ES-I3 (cell line): Measurements from ENCODE around the gene TBC1D8.
"Not testable (repeated sequence)": the region's sequence is repeated elsewhere in the genome, so short reads cannot be mapped to it uniquely, and the experiment has no call there.

ENCODE experiments used
- H3K36me3 ChIP-seq: 2 replicates; pipeline ENCODE4 v1.6.1; 2013; ENCODE audit warnings: mild to moderate bottlenecking, low read length, control low read depth, moderate library complexity; ENCODE audit not compliant: insufficient read depth
- H3K4me1 ChIP-seq: 2 replicates; pipeline ENCODE4 v1.6.1; 2013; ENCODE audit warnings: mild to moderate bottlenecking, control low read depth, low read length; ENCODE audit not compliant: insufficient read depth
- H3K9ac ChIP-seq: 2 replicates; pipeline ENCODE4 v1.6.1; 2013; ENCODE audit warnings: low read depth, mild to moderate bottlenecking, low read length, moderate library complexity
- H3K9me3 ChIP-seq: 2 replicates; pipeline ENCODE4 v1.6.1; 2013; ENCODE audit warnings: mild to moderate bottlenecking, low read length, moderate library complexity; ENCODE audit not compliant: control insufficient read depth, insufficient read depth

Gene TBC1D8

DNA sequence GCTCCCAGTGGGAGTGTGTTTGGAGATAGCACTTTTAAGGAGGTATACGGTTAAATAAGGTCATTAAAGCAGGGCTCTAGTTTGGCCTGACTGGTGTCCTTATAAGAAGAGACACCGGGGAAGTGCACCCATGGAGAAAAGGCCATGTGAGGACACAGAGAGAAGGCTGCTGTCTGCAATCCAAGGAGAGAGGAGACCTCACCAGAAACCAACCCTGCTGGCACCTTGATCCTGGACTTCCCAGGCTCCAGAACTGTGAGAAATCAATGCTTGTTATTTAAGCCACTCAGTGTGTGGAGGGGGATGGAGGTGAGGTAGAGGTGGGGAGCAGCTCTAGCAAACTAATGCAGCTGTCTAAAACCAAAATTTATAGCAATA lies 87.1 kb downstream of the TBC1D8 start:
- Histone ChIP-seq H3K9me3 (no peaks in the 10 kb centered on the region), H3K36me3 (no peaks in the 10 kb centered on the region), H3K4me1 (no peaks in the 10 kb centered on the region), H3K9ac (no peak overlapping the region)

- no peaks in the 10 kb centered on the region for H3K4me1 ChIP-seq
- H3K36me3 ChIP-seq: no peaks in the 10 kb centered on the region
- H3K9ac ChIP-seq: no peak overlapping the region
- H3K9me3 ChIP-seq: no peaks in the 10 kb centered on the region
These were observed 87.6 kb downstream of the TBC1D8 start for GRCh38 chr2:101063352-101064124.

GRCh38 chr2:101058386-101058785 lies 92.8 kb downstream of the TBC1D8 start:
- no peak overlapping the region for H3K9ac ChIP-seq
- H3K9me3 ChIP-seq: no peaks in the 10 kb centered on the region
- no peaks in the 10 kb centered on the region for H3K4me1 ChIP-seq
- H3K36me3 ChIP-seq: no peaks in the 10 kb centered on the region

DNA sequence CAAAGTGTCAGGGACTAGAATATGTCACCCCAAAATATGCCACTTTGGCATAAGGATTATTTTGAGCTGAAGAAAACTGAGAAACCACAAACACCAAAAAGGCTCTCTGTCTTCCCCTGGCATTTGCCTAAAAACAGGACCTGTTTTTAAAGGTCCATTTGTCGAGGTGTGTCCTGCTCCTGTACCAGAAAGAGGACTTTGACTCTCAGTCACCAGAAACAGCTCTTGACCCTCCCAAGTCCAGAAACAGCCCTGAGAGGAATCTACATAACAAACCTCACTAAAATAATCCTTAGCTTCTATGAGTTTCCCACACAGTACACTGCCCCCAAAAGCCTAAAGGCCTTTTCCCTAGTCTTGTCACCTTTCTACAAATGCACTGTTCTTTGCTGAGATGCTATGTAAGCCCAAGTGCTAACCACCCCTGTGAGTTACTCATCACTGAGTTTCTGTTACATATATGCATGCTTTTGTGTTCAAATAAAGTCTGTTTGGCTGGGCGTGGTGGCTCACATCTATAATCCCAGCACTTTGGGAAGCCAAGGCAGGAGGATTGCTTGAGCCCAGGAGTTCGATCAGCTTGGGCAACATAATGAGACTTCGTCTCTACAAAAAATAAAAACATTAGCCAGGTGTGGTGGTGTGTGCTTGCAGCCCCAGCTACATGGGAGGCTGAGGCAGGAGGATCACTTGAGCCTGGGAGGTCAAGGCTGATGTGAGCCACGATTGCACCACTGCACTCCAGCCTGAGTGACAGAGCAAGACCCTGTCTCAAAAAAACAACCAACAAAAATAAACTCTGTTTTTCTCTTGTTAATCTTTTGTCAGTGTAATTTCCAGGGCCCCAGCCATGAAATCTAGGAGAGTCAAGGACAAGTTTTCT lies 93.9 kb downstream of the TBC1D8 start:
- H3K9me3 ChIP-seq: no peaks in the 10 kb centered on the region
- no peaks in the 10 kb centered on the region for H3K4me1 ChIP-seq
- H3K36me3 ChIP-seq: no peaks in the 10 kb centered on the region
- H3K9ac ChIP-seq: no peak overlapping the region

DNA sequence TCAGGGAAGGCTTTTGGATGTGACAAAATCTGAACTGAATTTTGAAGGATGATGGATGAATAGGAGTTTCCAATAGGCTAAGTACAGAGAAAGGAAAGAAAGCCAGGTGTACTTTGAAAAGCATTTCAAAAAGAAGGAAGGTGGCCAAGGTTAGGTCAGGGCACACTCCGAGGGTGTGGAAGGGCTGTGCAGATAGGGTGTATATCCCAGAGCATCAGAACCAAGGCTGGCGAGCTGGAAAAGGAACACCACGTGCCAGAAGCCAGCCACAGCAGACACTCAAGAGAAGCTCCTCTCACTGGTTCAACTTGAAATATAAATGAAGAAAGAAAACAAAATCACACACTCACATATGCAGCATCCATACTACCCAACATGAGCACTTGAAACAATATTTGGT lies 98.1 kb downstream of the TBC1D8 start:
- Histone ChIP-seq H3K36me3 (peaks cover 5% of the 10 kb centered on the region; the same call in 1 of the 2 replicates), H3K9ac (no peak overlapping the region), H3K9me3 (no peaks in the 10 kb centered on the region), H3K4me1 (no peaks in the 10 kb centered on the region)

DNA sequence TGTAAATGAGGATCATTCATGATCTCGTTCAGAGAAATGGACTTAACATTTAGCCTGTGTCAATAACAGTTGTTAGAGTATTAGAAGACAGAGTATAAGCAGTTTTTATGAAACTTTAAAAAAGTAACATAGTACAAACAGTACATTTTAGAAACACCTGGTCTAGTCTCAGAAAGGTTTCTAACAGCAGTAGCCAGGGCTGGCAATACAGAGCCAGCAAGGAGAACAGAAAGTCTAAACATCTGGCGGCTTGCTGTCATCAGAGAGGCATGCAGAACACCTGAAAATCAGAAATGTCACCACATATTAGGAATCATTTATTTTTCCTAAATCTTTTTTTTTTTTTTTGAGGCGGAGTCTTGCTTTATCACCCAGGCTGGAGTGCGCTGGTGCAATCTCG lies 99.0 kb downstream of the TBC1D8 start:
- no peaks in the 10 kb centered on the region for H3K9me3 ChIP-seq
- peaks cover 5% of the 10 kb centered on the region; the same call in 1 of the 2 replicates for H3K36me3 ChIP-seq
- no peak overlapping the region for H3K9ac ChIP-seq
- H3K4me1 ChIP-seq: no peaks in the 10 kb centered on the region

GRCh38 chr2:101050886-101051285 lies 100.3 kb downstream of the TBC1D8 start:
- not testable (repeated sequence) for H3K36me3 ChIP-seq, H3K9ac ChIP-seq, H3K4me1 ChIP-seq, H3K9me3 ChIP-seq

GRCh38 chr2:101048756-101049155 lies 102.4 kb downstream of the TBC1D8 start:
- H3K36me3 ChIP-seq: peaks cover 5% of the 10 kb centered on the region; the same call in 1 of the 2 replicates
- no peaks in the 10 kb centered on the region for H3K4me1 ChIP-seq
- H3K9me3 ChIP-seq: no peaks in the 10 kb centered on the region
- no peak overlapping the region for H3K9ac ChIP-seq

DNA sequence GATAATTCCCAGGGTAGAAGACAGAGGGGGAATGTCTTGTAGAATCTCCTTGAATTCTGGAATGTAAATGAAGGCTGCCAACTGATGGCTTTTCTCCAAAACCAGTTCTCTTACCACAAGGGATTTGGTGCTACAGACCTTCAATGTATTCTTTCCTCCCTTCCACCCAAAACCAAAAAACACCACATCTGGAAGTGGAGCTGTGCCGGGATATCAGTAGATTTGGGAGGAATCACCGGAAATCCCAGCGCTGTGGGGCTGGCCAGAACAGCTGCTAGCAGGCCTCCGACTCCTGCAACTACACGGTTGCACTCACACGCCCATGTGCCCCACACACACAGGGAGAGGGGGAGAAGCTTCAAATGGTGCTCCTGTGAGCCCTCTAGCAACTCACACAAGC lies 103.4 kb downstream of the TBC1D8 start:
- H3K9ac ChIP-seq: no peak overlapping the region
- H3K36me3 ChIP-seq: peaks cover 5% of the 10 kb centered on the region; the same call in 1 of the 2 replicates
- H3K4me1 ChIP-seq: no peaks in the 10 kb centered on the region
- no peaks in the 10 kb centered on the region for H3K9me3 ChIP-seq

DNA sequence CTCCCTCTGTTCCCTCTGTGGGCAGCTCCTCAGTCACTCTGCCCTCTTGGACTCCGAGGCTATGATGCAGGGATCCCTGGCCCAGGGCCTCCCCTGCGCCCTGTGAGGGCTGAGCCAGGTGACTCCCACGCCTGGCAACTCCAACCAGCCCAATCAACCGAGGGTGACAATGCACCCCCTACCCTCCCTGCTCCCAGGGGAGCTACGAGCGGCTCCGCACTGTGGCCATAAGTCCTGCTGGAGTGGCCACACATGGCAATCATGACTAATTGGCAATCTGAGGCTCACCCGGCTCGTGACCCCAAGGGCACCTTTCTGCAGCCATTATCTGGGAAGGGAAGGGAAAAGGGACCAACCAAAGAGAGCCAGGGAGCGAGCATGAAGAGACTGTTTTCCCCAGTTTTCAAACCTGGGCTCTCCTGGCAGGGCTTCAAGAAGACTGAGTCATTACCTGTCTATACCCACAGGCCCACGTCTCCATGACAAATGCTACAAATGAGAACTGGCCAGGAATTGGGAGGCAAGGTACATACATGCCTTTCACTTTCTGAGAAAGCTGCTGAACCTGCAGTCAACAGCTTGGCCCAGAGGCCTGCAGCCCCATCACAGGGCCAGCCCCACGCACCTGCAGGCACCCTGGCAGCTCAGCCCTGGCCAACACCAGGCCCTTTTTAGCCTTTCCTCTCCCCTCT lies 104.0 kb downstream of the TBC1D8 start:
- H3K36me3 ChIP-seq: peaks cover 5% of the 10 kb centered on the region; the same call in 1 of the 2 replicates

GRCh38 chr2:101045330-101045729 lies 105.9 kb downstream of the TBC1D8 start:
- peaks cover 5% of the 10 kb centered on the region; the same call in 1 of the 2 replicates for H3K36me3 ChIP-seq
- no peak overlapping the region for H3K9ac ChIP-seq
- H3K9me3 ChIP-seq: no peaks in the 10 kb centered on the region

More for the DNA sequence above, 104.0 kb downstream of the TBC1D8 start:
- no peaks in the 10 kb centered on the region for H3K9me3 ChIP-seq
- H3K4me1 ChIP-seq: no peaks in the 10 kb centered on the region
- no peak overlapping the region for H3K9ac ChIP-seq

DNA sequence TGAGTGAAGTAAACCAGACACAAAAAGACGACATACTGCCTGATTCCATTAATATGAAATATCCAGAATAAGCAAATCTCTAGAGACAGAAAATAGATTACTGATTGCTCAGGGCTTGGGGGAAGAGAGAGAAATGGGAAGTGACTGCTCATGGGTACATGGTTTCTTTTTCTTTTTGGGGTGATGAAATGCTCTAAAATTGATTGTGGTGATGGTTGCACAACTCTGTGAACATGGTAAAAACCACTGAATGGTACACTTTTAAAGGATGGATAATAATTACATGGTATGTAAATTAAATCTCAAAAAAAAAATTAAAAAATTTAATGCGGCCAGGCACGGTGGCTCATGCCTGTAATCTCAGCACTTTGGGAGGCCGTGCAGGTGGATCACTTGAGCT lies 109.8 kb downstream of the TBC1D8 start:
- no peaks in the 10 kb centered on the region for H3K9me3 ChIP-seq
- peaks cover 4% of the 10 kb centered on the region; the same call in 1 of the 2 replicates for H3K36me3 ChIP-seq
- H3K4me1 ChIP-seq: no peaks in the 10 kb centered on the region
- no peak overlapping the region for H3K9ac ChIP-seq

More at GRCh38 chr2:101045330-101045729, 105.9 kb downstream of the TBC1D8 start:
- H3K4me1 ChIP-seq: no peaks in the 10 kb centered on the region

DNA sequence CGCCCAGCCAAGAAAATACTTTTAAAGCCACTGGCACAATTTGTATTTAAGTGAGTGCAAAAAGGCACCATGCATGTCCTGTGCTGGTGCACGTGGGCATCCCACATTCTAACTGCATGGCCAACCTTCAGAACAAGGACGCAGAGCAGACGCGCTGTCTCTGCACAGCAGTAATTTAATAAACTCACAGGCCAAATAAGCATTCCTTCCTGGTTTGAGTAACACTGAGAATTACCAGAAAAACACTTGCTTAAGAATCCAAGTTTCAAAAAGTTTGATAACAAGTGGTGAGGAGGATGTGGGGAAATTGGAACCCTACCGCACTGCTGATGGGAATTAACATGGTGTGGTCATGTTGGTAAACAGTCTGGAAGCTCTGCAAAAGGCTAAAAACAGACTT lies 110.4 kb downstream of the TBC1D8 start:
- Histone ChIP-seq H3K4me1 (no peaks in the 10 kb centered on the region), H3K9me3 (no peaks in the 10 kb centered on the region), H3K9ac (no peak overlapping the region), H3K36me3 (peaks cover 4% of the 10 kb centered on the region; the same call in 1 of the 2 replicates)

DNA sequence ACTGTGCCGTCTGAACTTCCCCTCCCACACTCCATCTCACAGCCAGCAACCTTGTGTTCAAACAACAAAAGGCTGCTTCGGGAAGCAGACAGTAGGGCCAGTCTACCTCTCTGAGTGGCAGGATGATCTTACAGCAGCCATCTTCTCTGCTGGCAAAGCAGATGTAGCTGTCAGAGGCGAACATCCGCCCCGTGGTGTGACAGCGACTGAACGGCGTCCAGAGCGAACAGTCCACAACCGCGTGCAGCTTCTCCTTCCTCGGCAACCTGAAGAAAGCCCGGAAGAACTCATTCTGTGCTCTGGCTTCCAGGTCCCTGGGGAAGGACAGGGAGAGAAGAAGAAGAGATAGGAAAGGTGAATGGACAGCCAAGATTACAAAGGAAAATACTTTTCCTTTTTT lies 111.1 kb downstream of the TBC1D8 start:
- Histone ChIP-seq H3K9me3 (no peaks in the 10 kb centered on the region), H3K9ac (no peak overlapping the region), H3K36me3 (peaks cover 4% of the 10 kb centered on the region; the same call in 1 of the 2 replicates), H3K4me1 (no peaks in the 10 kb centered on the region)
